GM12872 (cell line): ENCODE measurements around the gene OR52A1.

Experiments used
- CTCF ChIP-seq: IDR thresholded peaks from 3 replicates; pipeline ENCODE4 v1.5.1; 2011; ENCODE audit warnings: low read depth, mild to moderate bottlenecking, low read length, moderate library complexity; ENCODE audit not compliant: insufficient read depth

OR52A1 gene

GRCh38 chr11:5096011-5096410, 58.5 kb downstream of the OR52A1 start:
- TF ChIP-seq CTCF: no peak
